ENCODE results near the gene KHDRBS1. TPM values are rescaled to one million over a fixed set of nuclear protein-coding genes. Genes with fewer than 3 reads are reported as not detected.

KHDRBS1 gene
- total and polyA plus RNA-seq, 8 donors = 87.2 to 261 (median 218) TPM

GRCh38 chr1:31981972-31982371, 31.7 kb upstream of the KHDRBS1 start:
- no peak for ATAC-seq
- no peak for TF ChIP-seq CTCF (IDR thresholded peaks at IDR 0.05)
- DNase-seq = no peak

GRCh38 chr1:31984419-31985347, 29.0 kb upstream of the KHDRBS1 start:
- Histone ChIP-seq H3K36me3 (no peaks in the 10 kb centered on the region), H3K9me3 (no peaks in the 10 kb centered on the region), H3K27ac (peak overlapping the region in 1 of 2 donors; percentile 3), H3K4me1 (peaks cover 5 to 23% of the 10 kb centered on the region in 2 donors), H3K27me3 (no peaks in the 10 kb centered on the region), H3K4me3 (no peak overlapping the region)
- no peak for TF ChIP-seq CTCF (IDR thresholded peaks at IDR 0.05)
- intact Hi-C loops (cut with DNase I) = no loop called here
- DNase-seq (no peak), ATAC-seq (peak; percentile 89)

More at GRCh38 chr1:31981972-31982371, 31.7 kb upstream of the KHDRBS1 start:
- Histone ChIP-seq H3K9me3 (no peaks in the 10 kb centered on the region), H3K36me3 (no peaks in the 10 kb centered on the region), H3K27ac (peak overlapping the region in 1 of 2 donors; percentile 33), H3K4me3 (no peak overlapping the region), H3K27me3 (no peaks in the 10 kb centered on the region), H3K4me1 (peaks cover 5 to 23% of the 10 kb centered on the region in 2 donors)
- intact Hi-C loops (cut with DNase I) = no loop called here

GRCh38 chr1:31985430-31985829, 28.2 kb upstream of the KHDRBS1 start:
- TF ChIP-seq CTCF (IDR thresholded peaks at IDR 0.05) = no peak
- ATAC-seq = peak; percentile 75
- peak in 1 of 4 donors; percentile 53 for DNase-seq
- H3K9me3 ChIP-seq = no peaks in the 10 kb centered on the region
- H3K4me3 ChIP-seq = no peak overlapping the region
- H3K27me3 ChIP-seq = no peaks in the 10 kb centered on the region
- peak overlapping the region in 1 of 2 donors; percentile 3 for H3K27ac ChIP-seq
- H3K36me3 ChIP-seq = no peaks in the 10 kb centered on the region
- peaks cover 5 to 23% of the 10 kb centered on the region in 2 donors for H3K4me1 ChIP-seq
- intact Hi-C loops (cut with DNase I) = no loop called here

- no peak for TF ChIP-seq CTCF (IDR thresholded peaks at IDR 0.05)
- peaks cover 5 to 9% of the 10 kb centered on the region in 2 donors for H3K4me1 ChIP-seq
- H3K36me3 ChIP-seq = no peaks in the 10 kb centered on the region
- no peak overlapping the region for H3K4me3 ChIP-seq
- ATAC-seq (no peak), DNase-seq (no peak)
- intact Hi-C loops (cut with DNase I) = no loop called here
- no peak overlapping the region for H3K27ac ChIP-seq
- no peaks in the 10 kb centered on the region for H3K27me3 ChIP-seq
- H3K9me3 ChIP-seq = no peaks in the 10 kb centered on the region
Measured at GRCh38 chr1:31987135-31987619, 26.5 kb upstream of the KHDRBS1 start.

GRCh38 chr1:31989964-31990363, 23.7 kb upstream of the KHDRBS1 start:
- ATAC-seq (no peak), DNase-seq (no peak)
- H3K4me3 ChIP-seq = no peak overlapping the region
- no peak for TF ChIP-seq CTCF (IDR thresholded peaks at IDR 0.05)
- intact Hi-C loops (cut with DNase I) = no loop called here
- no peaks in the 10 kb centered on the region for H3K9me3 ChIP-seq
- H3K27ac ChIP-seq = no peak overlapping the region
- H3K4me1 ChIP-seq = peaks cover under 1 to 3% of the 10 kb centered on the region in 2 donors
- no peaks in the 10 kb centered on the region for H3K27me3 ChIP-seq
- H3K36me3 ChIP-seq = no peaks in the 10 kb centered on the region

Measured in left lung (tissue), 10 donors.